PC-3 (cell line): ENCODE measurements around the gene MRFAP1. TPM values are rescaled to one million over a fixed set of nuclear protein-coding genes. Genes with fewer than 3 reads are reported as not detected.

Experiments used
- ATAC-seq: fragments of 200-7000 bp; cut with Tn5 transposase; 2 replicates; pipeline ENCODE4 v1.9.1; 2020; ENCODE audit warnings: mild to moderate bottlenecking, moderate library complexity
- BruUV-seq: library from RNA; stranded (reverse); fragments of 400-500 nt; replicated peaks from 2 replicates; lab custom pipeline; 2021; lab: Mats Ljungman, UMichigan
- CTCF ChIA-PET: fragments of 300-600 bp; sonication (Branson Sonifier 250); formaldehyde crosslinking; loops from one replicate; lab custom pipeline; 2022; ENCODE audit warnings: antibody characterized with exemption; lab: Charles Lee
- POLR2A ChIA-PET: fragments of 300-600 bp; sonication (Branson Sonifier 250); formaldehyde crosslinking; loops from one replicate; lab custom pipeline; 2022; ENCODE audit warnings: antibody characterized with exemption; ENCODE audit not compliant: unreplicated experiment; lab: Charles Lee
- DNase-seq: peaks from one replicate; pipeline ENCODE4 v3.0.0-alpha.2; 2015
- H2AFZ ChIP-seq: fragments of 300-600 bp; sonication (generic); 2 replicates; pipeline ENCODE4 v1.6.0; 2016; ENCODE audit warnings: antibody characterized with exemption, low read length
- H3F3A ChIP-seq: fragments of 300-600 bp; sonication (generic); one replicate; pipeline ENCODE4 v1.6.0; 2017; ENCODE audit warnings: antibody characterized with exemption, low read length, control low read depth, mild to moderate bottlenecking; ENCODE audit not compliant: unreplicated experiment
- H3K27ac ChIP-seq: fragments of 300-600 bp; sonication (generic); 2 replicates; pipeline ENCODE4 v1.5.1; 2016; ENCODE audit warnings: mild to moderate bottlenecking, low read length
- H3K27me3 ChIP-seq: fragments of 300-600 bp; sonication (generic); 2 replicates; pipeline ENCODE4 v1.6.1; 2016; ENCODE audit warnings: low read length, mixed read lengths
- H3K36me3 ChIP-seq: fragments of 300-600 bp; sonication (generic); 2 replicates; pipeline ENCODE4 v1.6.1; 2016; ENCODE audit warnings: low read depth, mixed run types, low read length, mixed read lengths
- H3K4me1 ChIP-seq: fragments of 300-600 bp; sonication (generic); 2 replicates; pipeline ENCODE4 v1.5.1; 2016; ENCODE audit warnings: low read length; ENCODE audit not compliant: insufficient read depth
- H3K4me2 ChIP-seq: fragments of 300-600 bp; sonication (generic); 2 replicates; pipeline ENCODE4 v1.6.0; 2016; ENCODE audit warnings: low read length
- H3K4me3 ChIP-seq: fragments of 300-600 bp; sonication (generic); 2 replicates; pipeline ENCODE4 v1.5.1; 2016; ENCODE audit warnings: mild to moderate bottlenecking, low read length, mixed read lengths
- H3K79me2 ChIP-seq: fragments of 300-600 bp; sonication (generic); 2 replicates; pipeline ENCODE4 v1.6.1; 2017; ENCODE audit warnings: low read length, mixed read lengths
- H3K9ac ChIP-seq: fragments of 300-600 bp; sonication (generic); 2 replicates; pipeline ENCODE4 v1.6.0; 2016; ENCODE audit warnings: mild to moderate bottlenecking, low read length
- H3K9me2 ChIP-seq: fragments of 300-600 bp; sonication (generic); replicated peaks from 2 replicates; pipeline ENCODE4 v1.6.1; 2016; ENCODE audit warnings: mixed run types, low read length, mixed read lengths
- H3K9me3 ChIP-seq: fragments of 300-600 bp; sonication (generic); 2 replicates; pipeline ENCODE4 v1.6.1; 2016; ENCODE audit warnings: low read length, mixed read lengths
- H4K20me1 ChIP-seq: fragments of 300-600 bp; sonication (generic); 2 replicates; pipeline ENCODE4 v1.6.1; 2016; ENCODE audit warnings: low read length, mixed read lengths
- EZH2 ChIP-seq: fragments of 300-600 bp; sonication (generic); IDR thresholded peaks from one replicate; pipeline ENCODE4 v1.6.1; 2017; ENCODE audit warnings: antibody characterized with exemption, mild to moderate bottlenecking, low read length; ENCODE audit not compliant: unreplicated experiment
- EZH2phosphoT487 ChIP-seq: fragments of 300-600 bp; sonication (generic); IDR thresholded peaks from 2 replicates; pipeline ENCODE4 v1.6.1; 2018; ENCODE audit warnings: mild to moderate bottlenecking, antibody characterized with exemption, low read length, borderline replicate concordance
- intact Hi-C: fragments of 100-400 bp; cut with micrococcal nuclease; formaldehyde crosslinking; loops from 2 replicates; pipeline ENCODE4 v1.9.0; 2023
- total RNA-seq: library from RNA; depleted of rRNA; stranded (reverse); fragments of >200 nt; gene quantifications from 2 replicates; pipeline ENCODE4 v1.2.3, GENCODE V29; 2014
- TF ChIP-seq, protein P1 (sequence below): fragments of 300-600 bp; sonication (generic); conservative IDR thresholded peaks from 2 replicates; pipeline ENCODE4 v1.5.1; 2017; ENCODE audit warnings: antibody characterized with exemption, low read depth, mild to moderate bottlenecking, low read length

The MRFAP1 gene
- total RNA-seq, 1 experiment from 2014 or later: 122 TPM

GRCh38 chr4:6643141-6643847 is 2.8 kb downstream of the MRFAP1 start:
- intact Hi-C loops: no loop called here

GRCh38 chr4:6644792-6645530 is 4.5 kb downstream of the MRFAP1 start:
- H3K9ac ChIP-seq: no peak overlapping the region
- TF ChIP-seq, protein P1, sequence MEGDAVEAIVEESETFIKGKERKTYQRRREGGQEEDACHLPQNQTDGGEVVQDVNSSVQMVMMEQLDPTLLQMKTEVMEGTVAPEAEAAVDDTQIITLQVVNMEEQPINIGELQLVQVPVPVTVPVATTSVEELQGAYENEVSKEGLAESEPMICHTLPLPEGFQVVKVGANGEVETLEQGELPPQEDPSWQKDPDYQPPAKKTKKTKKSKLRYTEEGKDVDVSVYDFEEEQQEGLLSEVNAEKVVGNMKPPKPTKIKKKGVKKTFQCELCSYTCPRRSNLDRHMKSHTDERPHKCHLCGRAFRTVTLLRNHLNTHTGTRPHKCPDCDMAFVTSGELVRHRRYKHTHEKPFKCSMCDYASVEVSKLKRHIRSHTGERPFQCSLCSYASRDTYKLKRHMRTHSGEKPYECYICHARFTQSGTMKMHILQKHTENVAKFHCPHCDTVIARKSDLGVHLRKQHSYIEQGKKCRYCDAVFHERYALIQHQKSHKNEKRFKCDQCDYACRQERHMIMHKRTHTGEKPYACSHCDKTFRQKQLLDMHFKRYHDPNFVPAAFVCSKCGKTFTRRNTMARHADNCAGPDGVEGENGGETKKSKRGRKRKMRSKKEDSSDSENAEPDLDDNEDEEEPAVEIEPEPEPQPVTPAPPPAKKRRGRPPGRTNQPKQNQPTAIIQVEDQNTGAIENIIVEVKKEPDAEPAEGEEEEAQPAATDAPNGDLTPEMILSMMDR: no peak
- no peak for TF ChIP-seq EZH2
- TF ChIP-seq EZH2phosphoT487: no peak
- no peak overlapping the region for H3K4me2 ChIP-seq
- H3K79me2 ChIP-seq: peaks cover 28% of the 10 kb centered on the region
- H3K27ac ChIP-seq: no peak overlapping the region
- ATAC-seq (no peak), DNase-seq (no peak)
- no peak overlapping the region for H3K4me3 ChIP-seq
- peaks cover 7% of the 10 kb centered on the region; the same call in 1 of the 2 replicates for H3K4me1 ChIP-seq
- H3F3A ChIP-seq: no peaks in the 10 kb centered on the region
- peaks cover 14% of the 10 kb centered on the region for H3K36me3 ChIP-seq
- no peaks in the 10 kb centered on the region for H3K9me3 ChIP-seq
- no peak overlapping the region for H2AFZ ChIP-seq
- POLR2A ChIA-PET: no interaction called here
- intact Hi-C loops: no loop called here
- BruUV-seq: no TSS peak
- CTCF ChIA-PET: no interaction called here
- H4K20me1 ChIP-seq: peaks cover 22% of the 10 kb centered on the region
- no peaks in the 10 kb centered on the region for H3K9me2 ChIP-seq
- H3K27me3 ChIP-seq: no peaks in the 10 kb centered on the region

More at GRCh38 chr4:6643141-6643847, 2.8 kb downstream of the MRFAP1 start:
- Histone ChIP-seq H3K9ac (no peak overlapping the region), H3K27ac (no peak overlapping the region), H2AFZ (no peak overlapping the region), H3K79me2 (peaks cover 28% of the 10 kb centered on the region), H4K20me1 (peaks cover 22% of the 10 kb centered on the region), H3K9me3 (no peaks in the 10 kb centered on the region), H3K4me1 (peaks cover 7% of the 10 kb centered on the region; the same call in 1 of the 2 replicates), H3K4me3 (no peak overlapping the region), H3K9me2 (no peaks in the 10 kb centered on the region), H3F3A (no peaks in the 10 kb centered on the region), H3K36me3 (peaks cover 14% of the 10 kb centered on the region), H3K27me3 (no peaks in the 10 kb centered on the region), H3K4me2 (no peak overlapping the region)
- ChIA-PET CTCF (no interaction called here), POLR2A (no interaction called here)
- TF ChIP-seq, protein P1: no peak
- TF ChIP-seq EZH2phosphoT487 (no peak), EZH2 (no peak)
- BruUV-seq: no TSS peak
- DNase-seq: no peak
- ATAC-seq: no peak
